ENCODE results near the gene EVPLL.
"Not testable (repeated sequence)": the region's sequence is repeated elsewhere in the genome, so short reads cannot be mapped to it uniquely, and the experiment has no call there.

Gene EVPLL

GRCh38 chr17:18377437-18378204 lies at the start of gene EVPLL:
Gene EVPLL (plus strand): TSS chr17:18377778. CDS start chr17:18380938, 3,160 bp downstream.
- peak; percentile 67 for DNase-seq

GRCh38 chr17:18328643-18329204 lies 48.9 kb upstream of the EVPLL start:
- DNase-seq: no peak

- no peak for DNase-seq
Observed at GRCh38 chr17:18331879-18332278, 45.7 kb upstream of the EVPLL start.

- no peak for DNase-seq
Observed at GRCh38 chr17:18332909-18333489, 44.6 kb upstream of the EVPLL start.

- not testable (repeated sequence) for DNase-seq
Observed at GRCh38 chr17:18338158-18338557, 39.4 kb upstream of the EVPLL start.

- DNase-seq: no peak
Observed at GRCh38 chr17:18339933-18340332, 37.6 kb upstream of the EVPLL start.

- no peak for DNase-seq
Observed at GRCh38 chr17:18344021-18344420, 33.6 kb upstream of the EVPLL start.

- DNase-seq: no peak
Observed at GRCh38 chr17:18353541-18353940, 24.0 kb upstream of the EVPLL start.

GRCh38 chr17:18356624-18357023 lies 21.0 kb upstream of the EVPLL start:
- DNase-seq: peak; percentile 45

GRCh38 chr17:18360518-18360917 lies 17.1 kb upstream of the EVPLL start:
- no peak for DNase-seq

- no peak for DNase-seq
Observed at GRCh38 chr17:18361837-18362697, 15.5 kb upstream of the EVPLL start.

GRCh38 chr17:18362698-18363100 lies 14.9 kb upstream of the EVPLL start:
- DNase-seq: peak; percentile 44

- DNase-seq: peak; percentile 99
Observed at GRCh38 chr17:18363101-18364049, 14.2 kb upstream of the EVPLL start, which contains the start of gene SHMT1. Gene SHMT1 (minus strand): TSS chr17:18363550. CDS start chr17:18355981, 7,569 bp downstream.

- DNase-seq: no peak
Observed at GRCh38 chr17:18364166-18364565, 13.4 kb upstream of the EVPLL start.

GRCh38 chr17:18368946-18369345 lies 8.6 kb upstream of the EVPLL start:
- DNase-seq: no peak

GRCh38 chr17:18370761-18371160 lies 6.8 kb upstream of the EVPLL start:
- no peak for DNase-seq

GRCh38 chr17:18371455-18371854 lies 6.1 kb upstream of the EVPLL start:
- no peak for DNase-seq

- DNase-seq: not testable (repeated sequence)
Observed at GRCh38 chr17:18373181-18373580, 4.4 kb upstream of the EVPLL start.

GRCh38 chr17:18374216-18374615 lies 3.4 kb upstream of the EVPLL start:
- no peak for DNase-seq

- no peak for DNase-seq
Observed at GRCh38 chr17:18378205-18378505, 577 bp downstream of the EVPLL start.

- not testable (repeated sequence) for DNase-seq
Observed at GRCh38 chr17:18378614-18379013, 1.0 kb downstream of the EVPLL start.

Measured in RPMI8226 (cell line).